SK-N-SH (cell line): ENCODE results near the gene SDF4. TPM values are rescaled to one million over a fixed set of nuclear protein-coding genes. Genes with fewer than 3 reads are reported as not detected.

Experiments
- CTCF ChIA-PET: fragments of 300-600, 350-600 bp; formaldehyde crosslinking; extraction: SDS; loops from one replicate; lab custom pipeline; 2021; lab: Yijun Ruan, JAX
- POLR2A ChIA-PET: fragments of 350-600 bp; sonication (Branson Sonifier 250); formaldehyde crosslinking; extraction: SDS; loops from one replicate; lab custom pipeline; 2020; ENCODE audit warnings: antibody characterized with exemption, inconsistent platforms; lab: Yijun Ruan, JAX
- DNase-seq: peaks from one replicate; pipeline ENCODE4 v3.0.0; 2012
- H2AFZ ChIP-seq: fragments of 200-600 bp; sonication (generic); 2 replicates; pipeline ENCODE4 v1.8.1; 2016; ENCODE audit warnings: antibody characterized with exemption, mild to moderate bottlenecking, low read depth
- H3F3A ChIP-seq: fragments of 200-600 bp; sonication (generic); replicated peaks from 2 replicates; pipeline ENCODE3; 2016; ENCODE audit warnings: antibody characterized with exemption, mild to moderate bottlenecking; ENCODE audit not compliant: insufficient read depth
- H3K27ac ChIP-seq, 2 experiments: fragments of 200-500 bp in 1 of 2; fragments of 200-600 bp in 1 of 2; sonication (Bioruptor generic) in 1 of 2; sonication (generic), shearing (Covaris generic) in 1 of 2; 2 replicates each; pipeline versions ENCODE4 v1.5.1 to v1.6.1; 2014 to 2016; ENCODE audit warnings: low read depth in 2 of 2, inconsistent platforms in 1 of 2, low read length in 1 of 2, mild to moderate bottlenecking in 1 of 2, mixed read lengths in 1 of 2
- H3K27me3 ChIP-seq: fragments of 200-600 bp; sonication (generic), shearing (Covaris generic); 2 replicates; pipeline ENCODE4 v1.6.1; 2016; ENCODE audit warnings: mixed run types; ENCODE audit not compliant: insufficient read depth
- H3K36me3 ChIP-seq, 2 experiments: fragments of 200-500 bp in 1 of 2; fragments of 200-600 bp in 1 of 2; sonication (Bioruptor generic) in 1 of 2; sonication (generic) in 1 of 2; replicated peaks in 1 of 2; 2 replicates each; pipeline versions ENCODE3 to v1.5.1; 2014 to 2016; ENCODE audit warnings: low read length in 1 of 2, mild to moderate bottlenecking in 1 of 2; ENCODE audit not compliant: insufficient read depth in 2 of 2, control insufficient read depth in 1 of 2
- H3K4me1 ChIP-seq, 2 experiments: fragments of 200-500 bp in 1 of 2; fragments of 200-600 bp in 1 of 2; sonication (Bioruptor generic) in 1 of 2; sonication (generic), shearing (Covaris generic) in 1 of 2; 2 replicates each; pipeline versions ENCODE4 v1.5.1 to v1.6.1; 2014 to 2016; ENCODE audit warnings: low read depth in 1 of 2, low read length in 1 of 2, mixed run types in 1 of 2; ENCODE audit not compliant: insufficient read depth in 2 of 2, control insufficient read depth in 1 of 2
- H3K4me2 ChIP-seq: fragments of 200-600 bp; sonication (generic), shearing (Covaris generic); 2 replicates; pipeline ENCODE4 v1.6.1; 2017; ENCODE audit warnings: mixed run types
- H3K4me3 ChIP-seq, 2 experiments: fragments of 200-500 bp in 1 of 2; fragments of 200-600 bp in 1 of 2; sonication (Bioruptor generic) in 1 of 2; sonication (generic), shearing (Covaris generic) in 1 of 2; 2 replicates each; pipeline versions ENCODE4 v1.5.1 to v1.8.1; 2014 to 2016; ENCODE audit warnings: low read depth in 2 of 2, inconsistent platforms in 1 of 2, low read length in 1 of 2, mild to moderate bottlenecking in 1 of 2, mixed read lengths in 1 of 2, moderate library complexity in 1 of 2
- H3K79me2 ChIP-seq: fragments of 200-600 bp; sonication (generic); 2 replicates; pipeline ENCODE4 v1.8.1; 2017; ENCODE audit warnings: mild to moderate bottlenecking; ENCODE audit not compliant: insufficient read depth
- H3K9ac ChIP-seq: fragments of 200-600 bp; sonication (generic); 2 replicates; pipeline ENCODE4 v1.6.1; 2017; ENCODE audit warnings: mixed run types
- H3K9me2 ChIP-seq: fragments of 200-600 bp; sonication (generic); 2 replicates; pipeline ENCODE4 v1.6.1; 2017; ENCODE audit warnings: mixed run types
- H3K9me3 ChIP-seq: fragments of 200-600 bp; sonication (generic); 2 replicates; pipeline ENCODE4 v1.6.1; 2017; ENCODE audit warnings: mixed run types, mild to moderate bottlenecking, moderate library complexity
- H4K20me1 ChIP-seq: fragments of 200-600 bp; sonication (generic); 2 replicates; pipeline ENCODE4 v1.6.1; 2017; ENCODE audit warnings: mild to moderate bottlenecking, mixed run types; ENCODE audit not compliant: insufficient read depth
- ELF1 ChIP-seq: IDR thresholded peaks from 2 replicates; pipeline ENCODE4 v1.4.0; 2012
- EP300 ChIP-seq, 2 experiments: IDR thresholded peaks; 2 replicates each; pipeline versions ENCODE4 v1.4.0 to v1.6.1; 2012; ENCODE audit warnings: borderline replicate concordance in 1 of 2, low read depth in 1 of 2, low read length in 1 of 2
- FOXJ3 ChIP-seq: sonication (generic); formaldehyde crosslinking; IDR thresholded peaks from 2 replicates; pipeline ENCODE4 v1.5.1; 2020; ENCODE audit warnings: mild to moderate bottlenecking, missing genetic modification reagents
- GABPA ChIP-seq: IDR thresholded peaks from 2 replicates; pipeline ENCODE4 v1.4.0; 2012; ENCODE audit warnings: low read depth, mild to moderate bottlenecking
- GATA2 ChIP-seq: sonication (generic); formaldehyde crosslinking; IDR thresholded peaks from 2 replicates; pipeline ENCODE4 v1.5.0; 2020; ENCODE audit warnings: mild to moderate bottlenecking, missing genetic modification reagents
- JUND ChIP-seq: IDR thresholded peaks from 2 replicates; pipeline ENCODE4 v1.4.0; 2012
- MXI1 ChIP-seq: IDR thresholded peaks from 2 replicates; pipeline ENCODE4 v1.6.1; 2012; ENCODE audit warnings: mild to moderate bottlenecking, low read depth, low read length, improper control_type of control experiment
- RAD21 ChIP-seq: IDR thresholded peaks from 2 replicates; pipeline ENCODE4 v1.6.1; 2012; ENCODE audit warnings: mild to moderate bottlenecking, low read length
- SIN3A ChIP-seq: IDR thresholded peaks from 2 replicates; pipeline ENCODE4 v1.6.1; 2012; ENCODE audit warnings: low read depth, mild to moderate bottlenecking, low read length, moderate library complexity, borderline replicate concordance
- SMC3 ChIP-seq: IDR thresholded peaks from 2 replicates; pipeline ENCODE4 v1.6.1; 2012; ENCODE audit warnings: low read depth, low read length, improper control_type of control experiment
- TAF1 ChIP-seq: IDR thresholded peaks from 2 replicates; pipeline ENCODE4 v1.6.1; 2012; ENCODE audit warnings: low read depth, mild to moderate bottlenecking, low read length, moderate library complexity, borderline replicate concordance
- WGBS: methylation state at CpG from one replicate; pipeline ENCODE4 v1.1.6; 2017; ENCODE audit warnings: low lambda C conversion rate; 5-methylcytosine and 5-hydroxymethylcytosine counted together
- polyA plus RNA-seq, 3 experiments: library from polyadenylated mRNA; depleted of rRNA; stranded (reverse); fragments of >200 nt; gene quantifications; 2 replicates each; pipeline ENCODE4 v1.2.3, GENCODE V29; 2012
- TF ChIP-seq, protein P1 (sequence below): fragments of 150-350 bp; IDR thresholded peaks from 2 replicates; pipeline ENCODE4 v1.6.1; 2016; ENCODE audit warnings: mild to moderate bottlenecking, low read depth, low read length
- TF ChIP-seq, protein P2 (sequence below): IDR thresholded peaks from 2 replicates; pipeline ENCODE4 v1.4.0; 2012; ENCODE audit warnings: low read depth
- TF ChIP-seq, protein P3 (sequence below): IDR thresholded peaks from 2 replicates; pipeline ENCODE4 v1.4.0; 2012; ENCODE audit warnings: low read depth, borderline replicate concordance
- TF ChIP-seq, protein P4 (sequence below): fragments of 200-600 bp; sonication (generic); IDR thresholded peaks from 2 replicates; pipeline ENCODE4 v1.6.1; 2017; ENCODE audit warnings: antibody characterized with exemption, mild to moderate bottlenecking, moderate library complexity
- TF ChIP-seq, protein P5 (sequence below): IDR thresholded peaks from 2 replicates; pipeline ENCODE4 v1.4.0; 2012; ENCODE audit warnings: low read depth, borderline replicate concordance

Gene SDF4
- polyA plus RNA-seq, 1 of the 3 experiments (the other 2 are of a cell fraction): 265 TPM

DNA sequence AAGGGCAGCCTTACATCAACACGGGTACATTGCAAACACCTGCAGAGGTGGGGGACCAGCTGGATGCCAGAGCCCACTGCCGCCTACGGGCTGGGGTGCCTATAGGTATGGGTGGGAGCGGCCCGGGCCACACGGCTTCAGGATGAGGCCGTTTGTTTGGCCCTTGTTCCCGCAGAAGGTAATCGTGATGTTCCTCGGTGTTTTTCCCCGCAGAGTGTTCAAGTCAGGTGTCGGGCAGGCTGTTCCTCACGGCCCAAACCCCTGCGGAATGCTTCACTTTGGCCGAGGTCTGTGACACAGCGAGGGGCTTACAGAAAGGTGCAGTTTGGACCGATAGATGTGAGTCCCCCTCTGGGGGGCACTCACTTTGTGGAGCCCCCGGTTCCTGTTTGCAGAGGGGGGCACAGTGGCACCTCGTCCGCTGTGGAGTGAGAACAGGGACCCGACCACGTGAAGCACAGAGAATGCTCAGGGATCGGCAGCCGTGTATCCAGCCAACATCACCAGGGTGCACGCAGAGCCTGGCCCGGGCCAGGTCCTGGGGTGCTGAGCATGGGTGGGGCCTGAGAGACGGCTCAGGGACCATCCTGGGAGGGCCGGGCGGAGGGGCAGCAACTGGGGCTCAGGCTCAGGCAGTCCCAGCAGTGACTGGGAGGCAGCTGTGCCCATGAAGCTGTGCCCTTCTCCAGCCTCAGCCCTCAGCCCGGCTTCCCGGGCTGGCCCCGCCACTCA lies 58.6 kb downstream of the SDF4 start (continued):
- TF ChIP-seq, protein P1, sequence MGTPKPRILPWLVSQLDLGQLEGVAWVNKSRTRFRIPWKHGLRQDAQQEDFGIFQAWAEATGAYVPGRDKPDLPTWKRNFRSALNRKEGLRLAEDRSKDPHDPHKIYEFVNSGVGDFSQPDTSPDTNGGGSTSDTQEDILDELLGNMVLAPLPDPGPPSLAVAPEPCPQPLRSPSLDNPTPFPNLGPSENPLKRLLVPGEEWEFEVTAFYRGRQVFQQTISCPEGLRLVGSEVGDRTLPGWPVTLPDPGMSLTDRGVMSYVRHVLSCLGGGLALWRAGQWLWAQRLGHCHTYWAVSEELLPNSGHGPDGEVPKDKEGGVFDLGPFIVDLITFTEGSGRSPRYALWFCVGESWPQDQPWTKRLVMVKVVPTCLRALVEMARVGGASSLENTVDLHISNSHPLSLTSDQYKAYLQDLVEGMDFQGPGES: no peak
- no peak for TF ChIP-seq GABPA
- no peak for TF ChIP-seq RAD21
- TF ChIP-seq GATA2 (CRISPR knock-in tag): no peak
- TF ChIP-seq, protein P2, sequence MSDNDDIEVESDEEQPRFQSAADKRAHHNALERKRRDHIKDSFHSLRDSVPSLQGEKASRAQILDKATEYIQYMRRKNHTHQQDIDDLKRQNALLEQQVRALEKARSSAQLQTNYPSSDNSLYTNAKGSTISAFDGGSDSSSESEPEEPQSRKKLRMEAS: no peak
- no peak for TF ChIP-seq SMC3
- no peak for TF ChIP-seq EP300 (IDR thresholded peaks at IDR 0.05; ENCODE audit: borderline replicate concordance in 1 of 2, low read depth in 1 of 2, low read length in 1 of 2)
- TF ChIP-seq, all 33 proteins: peak for 0

DNA sequence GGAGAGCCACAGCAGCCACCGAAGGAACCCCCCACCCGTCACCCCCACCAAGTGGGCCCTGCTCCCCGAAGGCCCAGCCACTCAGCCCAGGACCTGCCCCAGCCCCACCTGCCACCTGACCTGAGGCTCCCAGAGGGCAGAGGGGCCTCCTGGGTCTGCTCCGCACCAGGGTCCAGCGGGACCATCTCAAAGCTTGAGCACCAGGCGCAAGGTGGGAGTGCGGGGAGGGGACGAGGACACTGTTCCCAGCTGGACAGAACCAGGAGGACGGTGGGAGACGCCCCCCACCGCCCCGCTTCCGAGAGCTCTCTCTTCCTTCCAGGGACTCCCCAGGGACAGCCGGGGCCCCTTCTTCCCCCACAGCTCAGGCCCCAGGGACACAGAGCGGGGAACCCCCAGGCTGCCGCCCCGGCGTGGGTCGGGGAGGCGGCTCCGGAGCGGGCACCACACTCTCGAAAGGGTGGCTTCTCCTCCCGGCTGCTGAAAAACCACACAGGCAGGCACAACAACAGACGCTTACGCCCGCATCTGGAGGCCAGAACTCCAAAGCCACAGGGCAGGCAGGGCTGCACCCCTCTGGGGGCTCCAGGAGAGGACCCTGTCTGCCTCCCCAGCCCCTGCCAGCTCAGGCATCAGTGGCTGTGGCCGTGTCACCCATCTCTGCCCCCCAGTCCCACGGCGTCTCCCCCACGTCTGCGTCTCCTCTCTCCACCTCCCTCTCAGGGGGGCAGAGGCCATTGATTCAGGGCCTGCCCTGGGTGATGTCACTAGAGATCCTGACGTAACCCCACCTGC lies 60.1 kb downstream of the SDF4 start:
- no peaks in the 10 kb centered on the region for H3K27me3 ChIP-seq

DNA sequence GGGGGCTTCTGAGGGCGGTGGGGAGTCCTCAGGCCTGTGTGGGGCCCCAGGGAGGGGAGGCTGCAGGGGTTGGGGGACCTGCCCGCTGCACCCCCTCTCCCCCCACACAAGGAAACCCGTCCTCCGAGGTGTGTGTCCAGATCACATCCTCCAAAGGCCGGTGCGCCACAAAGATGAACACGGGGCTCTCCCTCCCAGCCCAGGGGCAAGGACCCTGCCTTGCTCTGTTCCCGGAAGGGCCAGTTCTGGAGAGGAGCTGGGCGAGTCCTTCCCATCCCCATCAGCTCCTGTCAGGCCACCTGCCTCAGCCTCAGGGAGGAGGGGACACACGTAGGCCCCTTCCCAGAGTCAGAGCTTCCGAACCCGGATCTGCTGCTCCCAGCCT lies 60.6 kb downstream of the SDF4 start:
- no peak for DNase-seq
- Histone ChIP-seq H2AFZ (no peak overlapping the region), H3K27me3 (no peaks in the 10 kb centered on the region), H3K4me1 (no peaks in the 10 kb centered on the region), H3K36me3 (no peaks in the 10 kb centered on the region), H3K4me3 (no peak overlapping the region), H4K20me1 (no peaks in the 10 kb centered on the region), H3K9me3 (no peaks in the 10 kb centered on the region), H3K27ac (no peak overlapping the region), H3K79me2 (no peaks in the 10 kb centered on the region), H3K9ac (no peak overlapping the region), H3F3A (no peaks in the 10 kb centered on the region), H3K9me2 (no peaks in the 10 kb centered on the region), H3K4me2 (no peak overlapping the region)
- TF ChIP-seq FOXJ3 (CRISPR knock-in tag) (no peak), SMC3 (no peak), MXI1 (no peak), TAF1 (no peak), EP300 (IDR thresholded peaks at IDR 0.05; ENCODE audit: borderline replicate concordance in 1 of 2, low read depth in 1 of 2, low read length in 1 of 2) (no peak)
- TF ChIP-seq, protein P3, sequence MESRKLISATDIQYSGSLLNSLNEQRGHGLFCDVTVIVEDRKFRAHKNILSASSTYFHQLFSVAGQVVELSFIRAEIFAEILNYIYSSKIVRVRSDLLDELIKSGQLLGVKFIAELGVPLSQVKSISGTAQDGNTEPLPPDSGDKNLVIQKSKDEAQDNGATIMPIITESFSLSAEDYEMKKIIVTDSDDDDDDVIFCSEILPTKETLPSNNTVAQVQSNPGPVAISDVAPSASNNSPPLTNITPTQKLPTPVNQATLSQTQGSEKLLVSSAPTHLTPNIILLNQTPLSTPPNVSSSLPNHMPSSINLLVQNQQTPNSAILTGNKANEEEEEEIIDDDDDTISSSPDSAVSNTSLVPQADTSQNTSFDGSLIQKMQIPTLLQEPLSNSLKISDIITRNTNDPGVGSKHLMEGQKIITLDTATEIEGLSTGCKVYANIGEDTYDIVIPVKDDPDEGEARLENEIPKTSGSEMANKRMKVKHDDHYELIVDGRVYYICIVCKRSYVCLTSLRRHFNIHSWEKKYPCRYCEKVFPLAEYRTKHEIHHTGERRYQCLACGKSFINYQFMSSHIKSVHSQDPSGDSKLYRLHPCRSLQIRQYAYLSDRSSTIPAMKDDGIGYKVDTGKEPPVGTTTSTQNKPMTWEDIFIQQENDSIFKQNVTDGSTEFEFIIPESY: no peak
- TF ChIP-seq, protein P4, sequence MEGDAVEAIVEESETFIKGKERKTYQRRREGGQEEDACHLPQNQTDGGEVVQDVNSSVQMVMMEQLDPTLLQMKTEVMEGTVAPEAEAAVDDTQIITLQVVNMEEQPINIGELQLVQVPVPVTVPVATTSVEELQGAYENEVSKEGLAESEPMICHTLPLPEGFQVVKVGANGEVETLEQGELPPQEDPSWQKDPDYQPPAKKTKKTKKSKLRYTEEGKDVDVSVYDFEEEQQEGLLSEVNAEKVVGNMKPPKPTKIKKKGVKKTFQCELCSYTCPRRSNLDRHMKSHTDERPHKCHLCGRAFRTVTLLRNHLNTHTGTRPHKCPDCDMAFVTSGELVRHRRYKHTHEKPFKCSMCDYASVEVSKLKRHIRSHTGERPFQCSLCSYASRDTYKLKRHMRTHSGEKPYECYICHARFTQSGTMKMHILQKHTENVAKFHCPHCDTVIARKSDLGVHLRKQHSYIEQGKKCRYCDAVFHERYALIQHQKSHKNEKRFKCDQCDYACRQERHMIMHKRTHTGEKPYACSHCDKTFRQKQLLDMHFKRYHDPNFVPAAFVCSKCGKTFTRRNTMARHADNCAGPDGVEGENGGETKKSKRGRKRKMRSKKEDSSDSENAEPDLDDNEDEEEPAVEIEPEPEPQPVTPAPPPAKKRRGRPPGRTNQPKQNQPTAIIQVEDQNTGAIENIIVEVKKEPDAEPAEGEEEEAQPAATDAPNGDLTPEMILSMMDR: no peak
- WGBS: 52% methylated on average over 9 of the region's 12 CpGs
- ChIA-PET POLR2A (no interaction called here), CTCF (no interaction called here)

More for the DNA sequence above, 60.1 kb downstream of the SDF4 start:
- no peak overlapping the region for H3K9ac ChIP-seq
- 71% methylated on average over 9 of the region's 33 CpGs for WGBS
- H2AFZ ChIP-seq: no peak overlapping the region
- POLR2A ChIA-PET: no interaction called here
- H4K20me1 ChIP-seq: no peaks in the 10 kb centered on the region
- no peaks in the 10 kb centered on the region for H3K9me3 ChIP-seq
- H3F3A ChIP-seq: no peaks in the 10 kb centered on the region
- no peaks in the 10 kb centered on the region for H3K79me2 ChIP-seq
- H3K27ac ChIP-seq: no peak overlapping the region
- CTCF ChIA-PET: interaction anchor here (0.7 kb wide), 1 partner anchor 120 kb away, joined by 3 read pairs; no protein-coding TSS in a partner anchor
- peak; percentile 41 for DNase-seq
- H3K4me1 ChIP-seq: no peaks in the 10 kb centered on the region
- TF ChIP-seq, protein P5, sequence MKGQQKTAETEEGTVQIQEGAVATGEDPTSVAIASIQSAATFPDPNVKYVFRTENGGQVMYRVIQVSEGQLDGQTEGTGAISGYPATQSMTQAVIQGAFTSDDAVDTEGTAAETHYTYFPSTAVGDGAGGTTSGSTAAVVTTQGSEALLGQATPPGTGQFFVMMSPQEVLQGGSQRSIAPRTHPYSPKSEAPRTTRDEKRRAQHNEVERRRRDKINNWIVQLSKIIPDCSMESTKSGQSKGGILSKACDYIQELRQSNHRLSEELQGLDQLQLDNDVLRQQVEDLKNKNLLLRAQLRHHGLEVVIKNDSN: no peak
- TF ChIP-seq JUND (no peak), SIN3A (no peak), ELF1 (no peak)
- no peak overlapping the region for H3K4me3 ChIP-seq
- H3K4me2 ChIP-seq: no peak overlapping the region
- no peaks in the 10 kb centered on the region for H3K36me3 ChIP-seq
- H3K9me2 ChIP-seq: no peaks in the 10 kb centered on the region
